GM18498 (cell line): ENCODE results near the gene PRAME.
"Not testable (repeated sequence)": the region's sequence is repeated elsewhere in the genome, so short reads cannot be mapped to it uniquely, and the experiment has no call there.

Experiments used
- ATAC-seq: cut with Tn5 transposase; IDR thresholded peaks from one replicate; pipeline ENCODE4 v1.9.1; 2021; ENCODE audit warnings: mild to moderate bottlenecking, moderate library complexity; ENCODE audit not compliant: unreplicated experiment

PRAME gene

DNA sequence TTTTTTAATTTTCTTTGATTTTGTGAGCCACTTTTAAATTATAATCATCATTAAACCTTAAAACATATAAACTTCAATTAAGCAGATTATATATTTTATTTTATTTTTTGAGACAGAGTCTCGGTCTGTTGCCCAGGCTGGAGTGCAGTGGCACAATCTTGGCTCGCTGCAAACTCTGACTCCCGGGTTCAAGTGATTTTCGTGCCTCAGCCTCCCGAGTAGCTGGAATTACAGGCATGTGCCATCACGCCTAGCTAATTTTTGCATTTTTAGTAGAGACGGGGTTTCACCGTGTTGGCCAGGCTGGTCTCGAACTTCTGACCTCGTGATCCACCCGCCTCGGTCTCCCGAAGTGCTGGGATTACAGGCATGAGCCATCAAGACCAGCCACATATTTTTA lies 22.5 kb upstream of the PRAME start:
- ATAC-seq = not testable (repeated sequence)

DNA sequence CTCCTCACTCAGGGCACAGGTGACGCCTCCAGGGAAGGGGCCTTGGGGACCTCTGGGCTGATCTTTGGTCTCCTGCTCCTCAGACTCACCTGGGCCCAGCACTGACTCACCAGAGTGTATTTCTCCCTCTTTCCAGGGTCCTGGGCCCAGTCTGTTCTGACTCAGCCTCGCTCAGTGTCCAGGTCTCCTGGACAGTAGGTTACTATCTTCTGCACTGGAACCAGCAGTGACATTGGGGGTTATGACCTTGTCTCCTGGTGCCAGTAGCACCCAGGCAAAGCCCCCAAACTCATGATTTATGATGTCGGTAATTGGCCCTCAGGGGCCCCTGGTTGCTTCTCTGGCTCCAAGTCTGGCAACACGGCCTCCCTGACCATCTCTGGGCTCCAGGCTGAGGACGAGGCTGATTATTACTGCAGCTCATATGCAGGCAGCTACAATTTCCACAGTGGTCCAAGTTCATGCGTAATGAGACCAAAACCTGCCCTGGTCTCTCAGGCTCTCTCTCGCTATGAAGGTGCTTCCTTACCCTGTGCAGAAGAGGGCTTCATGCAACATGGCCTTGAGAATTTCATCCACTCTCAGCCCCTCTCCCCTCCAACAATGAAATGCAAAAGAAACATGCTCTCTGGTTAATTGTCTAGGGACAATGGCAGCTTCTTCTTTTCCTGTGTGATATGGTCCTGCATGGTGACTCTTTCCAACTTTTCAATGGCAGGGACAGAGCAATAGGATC lies 21.0 kb upstream of the PRAME start:
- ATAC-seq = no peak

DNA sequence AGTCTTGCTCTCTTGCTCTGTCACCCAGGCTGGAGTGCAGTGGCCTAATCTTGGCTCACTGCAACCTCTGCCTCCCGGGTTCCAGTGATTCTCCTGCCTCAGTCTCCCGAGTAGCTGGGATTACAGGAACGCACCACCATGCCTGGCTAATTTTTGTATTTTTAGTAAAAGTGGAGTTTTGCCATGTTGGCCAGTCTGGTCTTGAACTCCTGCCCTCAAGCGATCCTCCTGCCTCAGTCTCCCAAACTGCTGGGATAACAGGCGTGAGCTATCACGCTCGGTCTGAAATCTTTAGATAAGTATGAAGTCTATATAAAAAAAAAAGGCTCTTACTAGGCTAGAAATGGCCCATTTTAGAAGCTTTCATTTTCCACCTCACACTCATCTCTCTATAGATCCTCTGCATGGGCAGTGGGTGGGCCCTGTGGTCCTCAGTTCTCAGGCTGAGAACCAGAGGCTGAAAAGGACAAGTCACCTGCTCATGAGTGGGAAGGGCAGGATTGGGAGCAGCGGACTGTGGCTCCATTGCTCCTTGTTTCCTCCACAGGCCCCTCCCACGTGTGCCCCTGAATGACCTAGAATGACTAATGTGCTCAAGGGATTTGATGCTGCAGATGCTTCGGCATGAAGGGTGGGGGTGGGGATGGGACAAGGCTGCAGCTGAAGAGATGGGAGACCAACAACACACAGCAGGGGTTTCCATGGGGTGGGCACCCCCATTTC lies 19.8 kb upstream of the PRAME start:
- no peak for ATAC-seq

DNA sequence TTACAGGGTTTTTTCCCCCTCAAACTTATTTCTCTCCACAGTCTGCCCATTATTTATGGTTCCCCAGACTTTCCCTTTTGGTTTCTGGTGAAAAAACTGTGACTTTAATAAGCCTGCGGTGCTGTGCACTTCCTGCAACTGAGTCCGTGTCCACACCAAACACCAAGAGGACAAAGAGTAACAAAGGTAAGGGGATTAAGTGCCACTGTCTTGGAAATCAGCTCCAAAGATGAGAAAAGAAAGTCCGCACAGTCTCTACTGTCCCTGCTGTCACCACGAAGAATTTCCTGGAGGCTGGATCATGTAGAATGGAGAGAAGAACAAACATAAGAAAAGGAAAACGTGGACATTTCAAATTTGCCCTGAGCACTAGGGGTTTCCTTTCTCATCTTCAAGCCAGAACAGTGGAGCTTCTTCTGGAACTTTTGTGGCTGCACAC lies 17.9 kb upstream of the PRAME start:
- ATAC-seq = no peak

DNA sequence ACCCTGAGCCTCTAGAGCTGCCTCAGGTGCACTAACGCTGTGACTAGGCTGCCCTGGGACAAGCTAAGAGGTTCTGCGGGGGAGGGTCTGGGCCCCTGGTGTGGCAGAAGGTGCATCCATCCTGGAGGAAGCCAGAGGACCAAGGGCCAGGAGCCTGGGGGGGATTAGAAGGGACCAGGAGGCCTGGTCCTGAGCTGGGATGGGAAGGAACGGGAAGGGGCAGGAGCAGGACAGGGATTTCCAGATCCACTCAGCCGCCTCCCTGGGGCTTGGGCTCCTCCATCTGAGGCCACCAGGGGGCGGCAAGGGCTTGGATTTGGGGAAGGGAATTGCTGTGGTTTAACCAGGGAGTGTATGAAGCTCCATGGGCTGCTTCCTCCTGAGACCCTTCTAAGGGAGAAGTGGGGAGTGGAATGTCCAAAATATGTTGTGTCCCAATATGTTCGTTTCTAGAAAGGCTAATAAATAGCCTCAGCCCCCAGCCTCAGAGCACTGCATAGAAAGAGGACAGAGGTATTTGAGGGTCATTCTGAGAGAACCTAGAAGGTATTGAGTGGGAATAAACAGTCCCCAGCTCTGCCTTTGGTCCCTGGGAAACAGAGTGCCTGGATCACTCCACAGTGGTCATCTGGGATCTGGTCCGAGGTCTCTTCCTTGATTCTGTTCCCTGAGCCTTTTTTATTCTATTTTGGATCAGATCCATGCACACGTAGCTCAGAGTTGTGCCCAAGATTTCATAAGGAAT lies 17.4 kb upstream of the PRAME start:
- no peak for ATAC-seq

DNA sequence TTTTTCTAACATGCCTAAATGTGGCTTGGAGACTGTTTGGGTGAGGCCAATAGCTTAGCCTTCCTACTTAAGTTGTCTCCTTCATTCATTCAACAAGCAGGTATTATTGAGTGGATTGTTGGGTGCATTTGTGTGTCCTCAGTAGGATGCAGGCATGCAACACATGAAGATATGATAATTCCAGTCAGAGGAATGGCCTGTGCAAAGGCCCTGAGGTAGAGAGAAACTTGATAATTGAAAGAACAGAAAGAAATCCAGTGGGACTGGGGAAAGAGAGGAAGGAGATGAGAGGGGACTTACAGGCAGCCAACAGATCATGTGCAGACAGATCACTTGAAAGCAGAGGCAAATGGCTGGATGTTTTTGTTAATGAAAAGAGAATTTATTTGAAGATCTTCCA lies 15.3 kb upstream of the PRAME start:
- no peak for ATAC-seq

DNA sequence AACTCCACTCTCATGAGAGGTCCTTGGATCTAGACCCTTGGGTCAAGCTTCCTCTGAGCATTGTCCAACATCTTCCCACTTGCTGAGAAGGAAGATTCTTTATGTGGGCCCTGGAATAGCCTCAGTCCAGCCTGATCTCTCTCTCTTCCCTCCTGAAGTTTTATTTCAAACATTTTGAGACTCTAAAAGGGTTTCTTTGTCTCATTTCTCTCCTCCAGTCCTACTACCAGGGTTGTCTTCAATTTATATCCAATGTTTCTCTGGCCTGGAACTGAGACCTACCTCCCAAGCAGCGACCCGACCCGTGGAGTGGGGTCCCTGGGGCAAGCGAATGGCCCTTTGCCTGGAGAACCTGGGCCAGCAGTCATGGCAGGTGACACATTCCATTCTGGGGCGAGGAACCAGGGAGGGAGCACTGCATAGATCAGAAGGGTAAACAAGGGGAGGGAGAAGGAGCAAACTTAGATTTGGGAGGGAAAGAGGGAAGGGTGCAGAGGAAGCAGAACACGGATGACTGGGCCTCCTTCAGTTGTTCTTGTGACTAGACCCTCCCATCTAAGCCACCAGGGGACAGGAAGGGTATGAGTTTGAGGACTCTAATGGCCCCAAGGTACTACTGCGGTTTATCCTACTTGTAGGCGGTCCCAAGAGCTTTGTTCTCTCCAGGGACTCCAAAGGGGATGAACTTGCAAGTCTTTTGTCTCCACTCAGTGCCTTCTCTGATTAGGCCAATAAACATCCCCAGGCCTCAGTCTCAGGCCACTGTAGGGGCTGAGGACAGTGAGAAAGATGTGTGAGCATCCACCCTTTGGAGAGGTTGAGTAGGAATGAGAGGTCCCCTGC lies 14.2 kb upstream of the PRAME start:
- no peak for ATAC-seq

DNA sequence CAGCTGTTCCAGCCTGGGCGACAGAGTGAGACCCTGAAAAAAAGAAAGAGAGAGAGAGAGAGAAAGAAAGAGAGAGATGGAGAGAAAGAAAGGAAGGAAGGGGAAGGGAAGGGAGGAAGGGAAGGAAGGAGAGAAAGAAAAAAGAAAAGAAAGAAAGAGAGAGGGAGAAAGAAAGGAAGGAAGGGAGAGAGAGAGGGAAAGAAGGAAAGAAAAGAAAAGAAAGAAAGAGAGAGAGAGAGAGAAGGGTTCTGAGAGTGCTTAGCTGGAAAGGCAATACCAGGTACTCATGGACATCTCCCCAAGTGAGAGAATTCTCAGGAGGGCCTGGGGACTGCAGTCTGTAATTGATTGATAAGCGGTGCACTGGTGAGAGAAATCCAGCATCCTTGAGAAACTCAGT lies 12.8 kb upstream of the PRAME start:
- ATAC-seq = no peak

DNA sequence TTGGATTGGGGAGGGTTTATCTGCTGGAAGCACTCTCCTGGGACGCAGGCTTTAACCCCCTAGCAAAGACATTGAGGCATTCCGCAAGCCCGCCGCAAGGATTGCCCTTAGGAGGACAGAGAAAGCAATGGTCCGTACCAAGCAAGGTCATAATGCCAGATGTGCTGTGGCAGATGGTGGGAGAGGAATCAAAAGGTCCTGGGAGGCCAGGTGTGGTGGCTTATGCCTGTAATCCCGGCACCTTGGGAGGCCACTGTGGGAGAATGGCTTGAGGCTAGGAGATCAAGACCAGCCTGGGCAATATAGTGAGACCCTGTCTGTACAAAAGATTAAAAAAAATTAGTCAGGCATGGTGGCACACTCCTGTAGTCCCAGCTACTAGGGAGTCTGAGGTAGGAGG lies 12.4 kb upstream of the PRAME start:
- no peak for ATAC-seq

DNA sequence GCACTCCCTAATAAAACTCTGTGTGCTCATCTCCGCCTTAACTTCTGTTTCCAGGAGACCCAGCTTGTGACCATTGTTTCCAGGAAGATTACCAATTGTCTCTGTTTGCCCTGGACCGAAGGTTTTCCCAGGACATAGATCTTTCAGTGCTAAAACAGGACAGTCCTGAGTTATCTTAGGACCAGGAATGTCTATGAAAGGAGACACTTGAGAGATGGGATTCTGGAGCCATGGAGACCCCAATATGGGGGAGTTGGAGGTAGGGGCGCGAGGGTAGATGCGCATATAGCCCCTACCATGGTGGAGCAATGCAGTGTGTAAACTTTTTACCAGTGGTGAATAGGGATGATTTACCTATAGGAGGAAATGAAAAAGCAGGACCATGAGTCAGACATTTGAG lies 10.2 kb upstream of the PRAME start:
- ATAC-seq = no peak

DNA sequence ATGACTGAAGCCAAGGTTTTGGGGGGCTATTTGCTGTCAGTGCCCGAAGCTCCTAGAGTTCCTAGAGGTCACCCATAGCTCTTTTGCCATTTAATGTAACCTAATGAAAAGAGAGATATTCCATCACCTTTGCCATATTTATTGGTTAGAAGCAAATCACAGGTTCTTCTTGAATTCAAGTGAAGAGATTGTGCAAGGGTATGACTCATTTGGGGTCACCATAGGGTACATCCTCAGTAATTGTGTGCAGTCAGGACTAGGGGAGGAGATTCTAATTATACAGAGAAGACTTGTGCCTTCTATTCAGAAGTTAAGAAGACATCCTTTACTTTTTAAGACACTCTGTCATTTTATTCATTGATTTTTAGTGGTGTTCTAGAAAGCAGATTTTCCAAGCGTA lies 6.9 kb upstream of the PRAME start:
- ATAC-seq = no peak

DNA sequence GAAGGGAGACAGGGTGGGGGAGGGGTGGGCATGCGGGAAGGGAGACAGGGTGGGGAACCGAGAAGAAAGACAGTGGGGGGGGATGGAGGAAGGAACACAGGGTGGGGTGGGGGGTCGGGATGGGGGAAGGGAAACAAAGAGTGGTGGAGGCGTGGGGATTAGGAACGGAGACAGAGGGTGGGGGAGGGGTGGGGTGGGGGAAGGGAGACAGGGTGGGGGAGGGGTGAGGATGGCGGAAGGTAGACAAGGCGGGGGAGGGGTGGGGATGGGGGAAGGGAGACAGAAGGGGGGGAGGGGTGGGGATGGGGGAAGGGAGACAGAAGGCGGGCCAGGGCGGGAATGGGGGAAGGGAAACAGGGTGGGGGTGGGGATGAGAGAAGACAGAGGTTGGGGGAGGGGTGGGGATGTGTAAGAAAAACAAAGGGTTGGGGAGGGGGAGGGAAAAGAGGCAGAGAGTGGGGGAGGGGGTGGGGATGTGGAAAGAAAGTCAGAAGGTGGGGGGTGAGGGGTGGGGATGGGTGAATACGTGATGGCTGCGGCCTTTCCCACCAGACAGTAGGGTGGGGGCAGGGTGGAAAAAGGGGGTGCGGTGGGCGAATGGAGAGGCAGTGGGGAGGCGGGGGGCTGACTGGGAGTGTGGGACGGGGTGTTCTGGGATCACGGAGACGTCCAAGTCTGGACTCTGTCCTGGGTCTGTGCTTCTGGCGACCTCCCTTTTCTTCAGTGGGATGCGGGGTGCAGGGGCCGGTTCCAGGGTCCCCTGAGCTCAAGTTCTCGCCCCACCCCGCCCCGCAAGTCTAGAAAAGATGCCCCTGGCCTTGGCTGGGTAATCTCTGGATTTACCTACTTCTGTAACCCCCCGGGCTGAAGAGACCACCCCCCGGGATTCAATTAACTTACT lies 744 bp downstream of the PRAME start:
- ATAC-seq = no peak

DNA sequence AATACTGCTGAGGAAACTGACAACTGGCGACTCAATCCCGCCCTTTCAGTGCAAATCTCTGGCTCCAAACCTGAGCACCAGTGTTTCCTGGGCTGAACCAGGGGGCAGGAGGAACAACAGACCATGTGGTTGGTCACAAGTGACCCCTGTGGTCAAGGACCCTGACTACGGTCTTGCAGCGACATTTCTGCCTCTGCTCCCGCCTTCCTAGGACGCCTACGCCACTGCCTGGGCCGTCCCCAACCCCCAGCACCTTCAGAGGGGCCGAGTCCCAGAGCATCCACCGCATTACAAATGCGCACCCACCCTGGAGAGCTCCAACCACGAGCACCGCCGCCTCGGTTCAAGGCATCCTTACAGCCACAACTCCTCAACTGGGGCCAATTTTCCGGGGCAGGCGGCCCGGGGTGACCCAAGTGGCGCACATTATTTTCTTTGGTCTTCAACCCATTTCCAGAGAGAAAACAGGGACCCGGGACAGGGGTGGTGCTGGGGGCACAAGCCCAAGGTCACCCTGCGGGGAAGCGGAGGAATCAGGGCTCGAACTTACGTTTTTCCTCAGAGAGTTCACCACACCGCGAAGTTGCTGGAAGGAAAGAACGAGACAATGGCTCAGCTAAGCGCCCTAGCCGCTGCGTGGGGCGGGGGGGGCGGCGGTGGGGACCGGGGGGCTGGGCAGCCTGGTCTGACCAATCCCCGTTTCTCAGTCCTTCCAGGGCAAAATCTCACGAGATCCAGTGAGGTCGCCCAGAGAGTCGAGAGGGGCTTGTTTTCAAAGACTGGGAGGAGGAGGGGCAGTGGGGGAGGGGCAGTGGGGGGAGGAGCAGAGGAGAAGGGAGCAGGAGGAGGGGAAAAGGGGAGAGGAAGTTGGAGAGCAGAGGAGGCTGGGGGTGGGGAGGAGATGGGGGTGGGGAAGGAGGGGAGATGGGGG lies 1.8 kb downstream of the PRAME start:
- no peak for ATAC-seq

DNA sequence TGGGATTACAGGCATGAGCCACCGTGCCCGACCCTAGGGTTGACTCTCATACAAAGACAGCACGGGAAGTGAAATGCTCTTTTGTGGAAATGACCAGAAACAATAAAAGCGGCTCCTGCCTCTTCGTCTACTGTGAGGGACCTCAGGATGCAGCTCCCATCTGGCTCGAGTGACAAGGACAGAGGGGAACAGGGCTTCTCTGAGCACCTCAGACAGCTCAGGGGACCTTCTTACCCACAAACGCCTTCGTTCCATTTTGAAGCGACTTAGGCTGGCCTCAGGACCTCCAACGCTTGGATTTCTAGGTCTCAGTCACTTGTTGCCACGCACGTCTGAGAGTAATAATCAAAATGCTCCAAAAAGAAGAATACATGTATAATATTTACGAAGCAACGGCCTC lies 2.5 kb downstream of the PRAME start:
- ATAC-seq = no peak

DNA sequence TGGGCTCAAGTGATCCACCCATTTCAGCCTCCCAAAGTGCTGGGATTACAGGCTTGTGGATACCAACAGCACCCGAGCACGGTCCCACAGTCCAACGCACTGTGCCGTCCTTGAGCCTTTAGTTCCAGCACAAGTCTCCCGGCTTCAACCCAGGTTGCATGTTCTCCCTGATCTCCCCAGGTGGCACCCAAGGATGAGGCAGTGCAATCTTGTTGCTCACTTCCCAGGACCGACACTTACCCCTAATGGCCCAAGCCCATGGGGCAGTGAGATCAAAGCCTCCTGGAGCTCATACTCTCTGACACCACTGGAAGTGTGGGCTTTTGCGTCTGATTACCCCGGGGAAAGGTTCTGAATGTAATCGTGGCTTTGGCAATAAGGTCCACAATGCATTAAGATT lies 3.5 kb downstream of the PRAME start:
- no peak for ATAC-seq

DNA sequence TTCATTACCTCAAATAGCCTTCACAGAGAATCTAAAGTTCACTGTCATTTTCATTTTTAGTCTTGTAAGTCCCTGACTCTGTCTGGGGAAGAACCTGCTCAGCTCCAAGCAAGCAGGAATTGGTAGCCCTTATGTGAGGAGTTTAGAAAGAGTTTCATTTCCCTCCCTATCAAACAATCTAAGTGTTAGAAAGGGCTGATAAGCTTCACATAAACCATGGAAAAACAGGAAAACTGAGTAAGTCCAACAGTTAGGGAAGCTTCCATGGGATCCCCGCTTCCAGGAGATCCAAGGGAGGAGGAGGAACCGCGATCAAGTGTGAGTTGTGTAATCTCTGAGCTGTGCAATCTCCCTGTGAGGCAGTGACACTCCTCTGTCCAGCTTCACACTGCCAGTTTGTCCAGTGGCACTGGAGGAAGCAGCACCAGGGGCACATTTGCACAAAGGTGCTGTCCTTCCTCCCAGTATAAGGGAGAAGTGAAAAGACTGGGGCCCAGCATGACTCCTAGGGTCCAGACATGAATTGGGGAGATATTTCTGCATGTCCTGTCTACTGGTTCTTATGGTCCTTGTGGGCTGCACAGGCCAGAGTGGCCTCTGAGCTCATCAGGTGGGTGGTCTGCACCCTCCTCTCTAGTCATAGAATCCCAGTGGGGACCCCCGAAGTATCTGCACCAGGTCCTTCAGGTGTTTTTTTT lies 4.3 kb downstream of the PRAME start:
- ATAC-seq = no peak

DNA sequence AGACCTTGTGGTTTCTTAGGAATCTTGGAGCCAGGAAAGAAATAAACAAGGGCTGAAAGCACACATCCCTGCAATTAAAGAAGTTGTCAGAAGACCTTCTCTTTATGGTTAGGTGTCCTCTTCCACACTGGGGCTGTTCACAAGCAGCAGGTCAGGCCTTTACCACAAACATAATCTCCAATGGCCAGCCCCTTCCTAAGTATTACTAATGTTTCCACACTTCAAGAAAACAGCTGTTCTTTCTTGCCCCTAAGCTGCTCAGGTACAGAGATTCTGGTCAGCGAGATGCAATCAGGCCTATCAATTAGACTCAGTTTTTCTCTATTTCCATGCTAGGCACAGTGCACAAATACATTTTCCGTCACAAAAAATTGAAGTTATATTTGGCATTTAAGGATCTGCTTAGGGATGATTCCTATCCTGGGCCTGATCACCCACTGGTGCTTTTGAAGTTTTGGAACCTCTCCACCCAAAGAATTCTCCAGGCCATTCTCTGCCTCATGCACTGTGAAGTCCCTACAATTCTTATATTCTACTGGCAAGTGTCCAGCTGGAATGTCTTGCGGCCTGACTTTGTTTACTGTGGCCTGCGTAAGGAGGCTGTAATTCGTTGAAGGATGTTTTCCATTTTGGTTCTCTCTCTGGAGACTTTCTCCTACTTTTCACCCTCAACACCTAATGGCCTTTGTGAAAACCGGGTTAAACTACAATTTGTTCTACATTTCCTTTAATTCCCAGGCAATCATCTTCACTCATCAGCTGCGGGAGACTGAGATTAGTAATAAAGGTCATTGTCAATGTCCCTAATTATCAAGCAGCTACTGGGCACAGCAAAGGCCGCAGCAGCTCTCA lies 5.1 kb downstream of the PRAME start:
- ATAC-seq = no peak
